ENCODE data around the gene GRHL3. TPM values are rescaled to one million over a fixed set of nuclear protein-coding genes. Genes with fewer than 3 reads are reported as not detected.

GRHL3 gene
- total RNA-seq, 1 experiment from 2014 or later = 1.1 TPM

DNA sequence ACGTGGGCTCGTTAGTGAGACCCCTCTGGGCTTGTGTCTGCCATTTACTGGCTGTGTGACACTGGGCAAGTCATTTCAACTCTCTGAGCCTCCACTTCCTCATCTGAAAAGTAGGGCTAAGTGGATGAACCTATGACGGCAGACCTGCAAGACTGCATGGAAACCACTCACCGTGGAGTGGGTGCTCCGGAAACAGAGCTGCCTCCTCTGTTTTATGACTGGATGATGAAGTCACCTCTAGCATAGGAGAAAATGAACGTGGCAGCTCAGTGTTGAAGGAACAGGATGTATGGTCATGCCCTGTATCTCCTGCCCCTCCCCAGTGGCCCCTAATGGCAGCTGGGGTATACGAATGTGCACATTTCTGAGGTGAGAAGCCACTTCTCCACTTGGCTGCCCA lies 53.9 kb downstream of the GRHL3 start:
- ChIA-PET CTCF (no interaction called here), POLR2A (ENCODE audit: unreplicated experiment) (no interaction called here)
- H3K4me1 ChIP-seq (replicated peaks; ENCODE audit: insufficient read depth) = peaks cover 32% of the 10 kb centered on the region
- no peak for TF ChIP-seq EZH2 (IDR thresholded peaks at IDR 0.05; ENCODE audit: low read depth)
- TF ChIP-seq, protein P1, sequence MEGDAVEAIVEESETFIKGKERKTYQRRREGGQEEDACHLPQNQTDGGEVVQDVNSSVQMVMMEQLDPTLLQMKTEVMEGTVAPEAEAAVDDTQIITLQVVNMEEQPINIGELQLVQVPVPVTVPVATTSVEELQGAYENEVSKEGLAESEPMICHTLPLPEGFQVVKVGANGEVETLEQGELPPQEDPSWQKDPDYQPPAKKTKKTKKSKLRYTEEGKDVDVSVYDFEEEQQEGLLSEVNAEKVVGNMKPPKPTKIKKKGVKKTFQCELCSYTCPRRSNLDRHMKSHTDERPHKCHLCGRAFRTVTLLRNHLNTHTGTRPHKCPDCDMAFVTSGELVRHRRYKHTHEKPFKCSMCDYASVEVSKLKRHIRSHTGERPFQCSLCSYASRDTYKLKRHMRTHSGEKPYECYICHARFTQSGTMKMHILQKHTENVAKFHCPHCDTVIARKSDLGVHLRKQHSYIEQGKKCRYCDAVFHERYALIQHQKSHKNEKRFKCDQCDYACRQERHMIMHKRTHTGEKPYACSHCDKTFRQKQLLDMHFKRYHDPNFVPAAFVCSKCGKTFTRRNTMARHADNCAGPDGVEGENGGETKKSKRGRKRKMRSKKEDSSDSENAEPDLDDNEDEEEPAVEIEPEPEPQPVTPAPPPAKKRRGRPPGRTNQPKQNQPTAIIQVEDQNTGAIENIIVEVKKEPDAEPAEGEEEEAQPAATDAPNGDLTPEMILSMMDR (conservative IDR thresholded peaks at IDR 0.05) = no peak
- DNase-seq = no peak
- H3K27me3 ChIP-seq (ENCODE audit: insufficient read depth, low read depth) = no peaks in the 10 kb centered on the region
- H3K79me2 ChIP-seq (ENCODE audit: low read depth) = no peaks in the 10 kb centered on the region
- H3K4me3 ChIP-seq = no peak overlapping the region
- H3F3A ChIP-seq (ENCODE audit: insufficient read depth, low read depth) = peaks cover 36% of the 10 kb centered on the region
- no peaks in the 10 kb centered on the region for H3K9me3 ChIP-seq (ENCODE audit: insufficient read depth, low read depth)
- no peak overlapping the region for H2AFZ ChIP-seq
- BruUV-seq (replicated peaks) = no TSS peak
- no peaks in the 10 kb centered on the region for H4K20me1 ChIP-seq (ENCODE audit: insufficient read depth)
- H3K36me3 ChIP-seq (ENCODE audit: low read depth) = no peaks in the 10 kb centered on the region
- no peak overlapping the region for H3K4me2 ChIP-seq
- H3K9me2 ChIP-seq (ENCODE audit: insufficient read depth) = no peaks in the 10 kb centered on the region
- intact Hi-C loops (cut with micrococcal nuclease; ENCODE audit: unreplicated experiment) = no loop called here
- no peak overlapping the region for H3K27ac ChIP-seq

DNA sequence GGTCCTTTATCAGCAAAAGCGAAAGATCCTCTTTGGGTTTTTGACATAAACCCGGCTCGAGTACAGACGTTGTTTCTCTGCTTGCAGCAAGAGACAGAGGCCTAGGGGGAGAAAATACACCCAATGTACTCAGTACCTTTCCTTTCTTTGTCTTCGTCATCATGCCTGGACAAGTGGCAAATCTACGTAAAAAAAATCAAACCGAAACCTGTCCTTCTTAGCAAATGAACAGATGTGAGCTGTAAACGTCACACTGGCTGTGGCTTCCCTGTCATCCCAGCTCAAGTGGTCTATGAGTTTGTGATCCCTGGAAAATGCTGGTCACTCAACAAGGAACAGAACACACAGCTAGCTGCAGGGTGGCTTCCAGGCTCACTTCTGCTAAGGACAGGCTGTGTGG lies 54.6 kb downstream of the GRHL3 start:
- no peaks in the 10 kb centered on the region for H3K27me3 ChIP-seq (ENCODE audit: insufficient read depth, low read depth)
- H3K9me2 ChIP-seq (ENCODE audit: insufficient read depth) = no peaks in the 10 kb centered on the region
- ChIA-PET CTCF (no interaction called here), POLR2A (ENCODE audit: unreplicated experiment) (no interaction called here)
- no peaks in the 10 kb centered on the region for H3K79me2 ChIP-seq (ENCODE audit: low read depth)
- peaks cover 36% of the 10 kb centered on the region for H3F3A ChIP-seq (ENCODE audit: insufficient read depth, low read depth)
- H3K9me3 ChIP-seq (ENCODE audit: insufficient read depth, low read depth) = no peaks in the 10 kb centered on the region
- peaks cover 32% of the 10 kb centered on the region for H3K4me1 ChIP-seq (replicated peaks; ENCODE audit: insufficient read depth)
- no peaks in the 10 kb centered on the region for H4K20me1 ChIP-seq (ENCODE audit: insufficient read depth)
- H3K4me2 ChIP-seq = no peak overlapping the region
- DNase-seq = no peak
- H3K4me3 ChIP-seq = no peak overlapping the region
- TF ChIP-seq EZH2 (IDR thresholded peaks at IDR 0.05; ENCODE audit: low read depth) = no peak
- TF ChIP-seq, protein P1 (conservative IDR thresholded peaks at IDR 0.05) = no peak
- H3K27ac ChIP-seq = peak overlapping the region; percentile 95
- no peak overlapping the region for H2AFZ ChIP-seq
- no peaks in the 10 kb centered on the region for H3K36me3 ChIP-seq (ENCODE audit: low read depth)
- intact Hi-C loops (cut with micrococcal nuclease; ENCODE audit: unreplicated experiment) = no loop called here
- BruUV-seq (replicated peaks) = no TSS peak

DNA sequence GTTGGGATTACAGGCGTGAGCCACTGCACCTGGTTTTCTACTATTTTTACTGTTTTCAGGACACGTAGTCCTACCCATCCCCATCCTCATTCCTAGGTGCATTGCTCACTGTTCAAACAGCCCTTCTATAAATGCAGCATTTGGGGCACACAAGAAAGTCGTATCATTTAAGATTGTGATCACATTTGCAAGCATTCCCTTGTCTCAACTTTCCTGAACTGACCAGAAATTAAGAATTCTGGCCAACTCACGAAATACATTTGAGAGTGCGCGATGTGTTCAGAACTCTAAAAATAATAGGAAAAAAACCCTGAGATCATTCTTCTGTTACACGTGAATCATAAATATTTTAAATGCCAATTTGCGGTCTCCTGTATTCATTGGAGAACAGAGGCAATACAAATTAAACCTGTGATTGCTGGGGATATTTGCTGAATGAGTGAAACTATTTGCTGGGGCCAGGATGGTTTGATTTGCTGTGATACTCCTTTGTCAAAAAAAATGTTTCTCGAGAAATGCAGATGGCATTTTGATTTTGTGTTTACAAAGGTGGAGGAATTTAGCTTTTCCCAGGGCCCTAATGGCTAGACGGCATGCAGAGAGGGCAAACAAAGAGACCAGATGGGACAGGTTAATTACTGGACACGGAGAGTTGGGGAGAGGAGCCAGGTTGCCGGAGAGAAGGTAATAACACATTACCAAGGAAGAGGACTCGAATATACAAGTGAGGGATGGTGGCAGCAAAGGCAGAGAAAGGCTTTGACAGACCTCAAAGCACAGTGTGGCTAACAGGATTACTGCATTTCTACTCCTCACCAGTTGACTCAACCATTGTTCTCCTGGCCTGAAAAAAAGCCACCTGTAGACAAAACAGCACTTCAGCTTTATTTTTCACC lies 56.0 kb downstream of the GRHL3 start:
- DNase-seq = peak; percentile 51 to 92
- TF ChIP-seq, protein P1 (conservative IDR thresholded peaks at IDR 0.05) = no peak
- TF ChIP-seq EZH2 (IDR thresholded peaks at IDR 0.05; ENCODE audit: low read depth) = no peak
- POLR2A ChIA-PET (ENCODE audit: unreplicated experiment) = interaction anchor here (0.5 to 0.6 kb wide), 2 partner anchors 73 to 87 kb away, joined by 3 to 6 read pairs; no protein-coding TSS in a partner anchor
- BruUV-seq (replicated peaks) = TSS peak; percentile 34
- no peaks in the 10 kb centered on the region for H4K20me1 ChIP-seq (ENCODE audit: insufficient read depth)
- CTCF ChIA-PET = interaction anchor here (0.7 kb wide), 1 partner anchor 244 kb away, joined by 8 read pairs; no protein-coding TSS in a partner anchor
- H3K36me3 ChIP-seq (ENCODE audit: low read depth) = no peaks in the 10 kb centered on the region
- H3K4me1 ChIP-seq (replicated peaks; ENCODE audit: insufficient read depth) = peaks cover 39% of the 10 kb centered on the region
- H3K27ac ChIP-seq = peak overlapping the region; percentile 95
- no peaks in the 10 kb centered on the region for H3K9me2 ChIP-seq (ENCODE audit: insufficient read depth)
- H3K4me3 ChIP-seq = peak overlapping the region; percentile 34; the same call in 1 of the 2 replicates
- no peaks in the 10 kb centered on the region for H3K27me3 ChIP-seq (ENCODE audit: insufficient read depth, low read depth)
- H2AFZ ChIP-seq = no peak overlapping the region
- peak overlapping the region; percentile 72 for H3K4me2 ChIP-seq
- H3K79me2 ChIP-seq (ENCODE audit: low read depth) = no peaks in the 10 kb centered on the region
- no peaks in the 10 kb centered on the region for H3K9me3 ChIP-seq (ENCODE audit: insufficient read depth, low read depth)
- intact Hi-C loops (cut with micrococcal nuclease; ENCODE audit: unreplicated experiment) = loop anchor here (1.0 to 5.0 kb wide), 3 partner anchors 53 to 172 kb away; no protein-coding TSS in a partner anchor
- H3F3A ChIP-seq (ENCODE audit: insufficient read depth, low read depth) = peaks cover 36% of the 10 kb centered on the region

Measured in PC-9 (cell line).